ENCODE measurements around the gene NAIP. TPM values are rescaled to one million over a fixed set of nuclear protein-coding genes. Genes with fewer than 3 reads are reported as not detected.
"Not testable (repeated sequence)": the region's sequence is repeated elsewhere in the genome, so short reads cannot be mapped to it uniquely, and the experiment has no call there.

NAIP gene
- 1 to 10 TPM; 6.9 to 8.8 TPM for total RNA-seq

GRCh38 chr5:71025289-71025953, at the start of gene NAIP:
TSS of gene NAIP (minus strand) at chr5:71025339. CDS start at chr5:71012915, 12,424 bp downstream.
- H3K27me3 ChIP-seq; H3K36me3 ChIP-seq; H3K4me1 ChIP-seq; DNase-seq (ENCODE audit: low spot score); H3K9me3 ChIP-seq; H3K4me3 ChIP-seq; H3K27ac ChIP-seq: not testable (repeated sequence)

GRCh38 chr5:71067262-71067928, 42.3 kb upstream of the NAIP start, which contains the start of gene GTF2H2:
TSS of gene GTF2H2 (minus strand) at chr5:71067676. CDS start at chr5:71062763, 4,913 bp downstream.
- H3K36me3 ChIP-seq; H3K4me3 ChIP-seq; H3K4me1 ChIP-seq; H3K27me3 ChIP-seq; H3K9me3 ChIP-seq; H3K27ac ChIP-seq; DNase-seq (ENCODE audit: low spot score): not testable (repeated sequence)

- not testable (repeated sequence) for H3K36me3 ChIP-seq; H3K9me3 ChIP-seq; H3K4me1 ChIP-seq; DNase-seq (ENCODE audit: low spot score); H3K27ac ChIP-seq; H3K27me3 ChIP-seq; H3K4me3 ChIP-seq
Observed at GRCh38 chr5:71061322-71061721, 36.2 kb upstream of the NAIP start.

GRCh38 chr5:71059426-71059825, 34.3 kb upstream of the NAIP start:
- H3K27ac ChIP-seq; H3K27me3 ChIP-seq; H3K9me3 ChIP-seq; DNase-seq (ENCODE audit: low spot score); H3K4me3 ChIP-seq; H3K36me3 ChIP-seq; H3K4me1 ChIP-seq: not testable (repeated sequence)

- H3K9me3 ChIP-seq; DNase-seq (ENCODE audit: low spot score); H3K4me3 ChIP-seq; H3K27ac ChIP-seq; H3K4me1 ChIP-seq; H3K36me3 ChIP-seq; H3K27me3 ChIP-seq: not testable (repeated sequence)
Observed at GRCh38 chr5:71044808-71045207, 19.7 kb upstream of the NAIP start.

GRCh38 chr5:71044128-71044527, 19.0 kb upstream of the NAIP start:
- not testable (repeated sequence) for H3K36me3 ChIP-seq; H3K27me3 ChIP-seq; H3K27ac ChIP-seq; DNase-seq (ENCODE audit: low spot score); H3K4me3 ChIP-seq; H3K9me3 ChIP-seq; H3K4me1 ChIP-seq

GRCh38 chr5:71031046-71031776, 6.1 kb upstream of the NAIP start:
- not testable (repeated sequence) for H3K4me1 ChIP-seq; H3K4me3 ChIP-seq; H3K9me3 ChIP-seq; DNase-seq (ENCODE audit: low spot score); H3K27ac ChIP-seq; H3K36me3 ChIP-seq; H3K27me3 ChIP-seq

- H3K4me3 ChIP-seq; H3K4me1 ChIP-seq; H3K27me3 ChIP-seq; DNase-seq (ENCODE audit: low spot score); H3K9me3 ChIP-seq; H3K27ac ChIP-seq; H3K36me3 ChIP-seq: not testable (repeated sequence)
Observed at GRCh38 chr5:71020643-71021042, 4.5 kb downstream of the NAIP start.

- H3K36me3 ChIP-seq; H3K4me1 ChIP-seq; DNase-seq (ENCODE audit: low spot score); H3K27me3 ChIP-seq; H3K9me3 ChIP-seq; H3K27ac ChIP-seq; H3K4me3 ChIP-seq: not testable (repeated sequence)
Observed at GRCh38 chr5:71018376-71019005, 6.6 kb downstream of the NAIP start.

- no peak for TF ChIP-seq CTCF (IDR thresholded peaks at IDR 0.05)
- no peak for DNase-seq (ENCODE audit: low spot score)
- H3K4me1 ChIP-seq = no peaks in the 10 kb centered on the region
- no peak overlapping the region for H3K4me3 ChIP-seq
- H3K36me3 ChIP-seq = no peaks in the 10 kb centered on the region
- H3K9me3 ChIP-seq = no peaks in the 10 kb centered on the region
- H3K27me3 ChIP-seq = no peaks in the 10 kb centered on the region
- H3K27ac ChIP-seq = no peak overlapping the region
Observed at GRCh38 chr5:71014176-71014575, 11.0 kb downstream of the NAIP start.

Measured in right atrium auricular region (tissue), 2 donors.